Measurements from ENCODE around the gene CCDC85B. TPM values are rescaled to one million over a fixed set of nuclear protein-coding genes. Genes with fewer than 3 reads are reported as not detected.

The CCDC85B gene
- total RNA-seq, 1 experiment from 2014 or later, result 20.8 TPM

DNA sequence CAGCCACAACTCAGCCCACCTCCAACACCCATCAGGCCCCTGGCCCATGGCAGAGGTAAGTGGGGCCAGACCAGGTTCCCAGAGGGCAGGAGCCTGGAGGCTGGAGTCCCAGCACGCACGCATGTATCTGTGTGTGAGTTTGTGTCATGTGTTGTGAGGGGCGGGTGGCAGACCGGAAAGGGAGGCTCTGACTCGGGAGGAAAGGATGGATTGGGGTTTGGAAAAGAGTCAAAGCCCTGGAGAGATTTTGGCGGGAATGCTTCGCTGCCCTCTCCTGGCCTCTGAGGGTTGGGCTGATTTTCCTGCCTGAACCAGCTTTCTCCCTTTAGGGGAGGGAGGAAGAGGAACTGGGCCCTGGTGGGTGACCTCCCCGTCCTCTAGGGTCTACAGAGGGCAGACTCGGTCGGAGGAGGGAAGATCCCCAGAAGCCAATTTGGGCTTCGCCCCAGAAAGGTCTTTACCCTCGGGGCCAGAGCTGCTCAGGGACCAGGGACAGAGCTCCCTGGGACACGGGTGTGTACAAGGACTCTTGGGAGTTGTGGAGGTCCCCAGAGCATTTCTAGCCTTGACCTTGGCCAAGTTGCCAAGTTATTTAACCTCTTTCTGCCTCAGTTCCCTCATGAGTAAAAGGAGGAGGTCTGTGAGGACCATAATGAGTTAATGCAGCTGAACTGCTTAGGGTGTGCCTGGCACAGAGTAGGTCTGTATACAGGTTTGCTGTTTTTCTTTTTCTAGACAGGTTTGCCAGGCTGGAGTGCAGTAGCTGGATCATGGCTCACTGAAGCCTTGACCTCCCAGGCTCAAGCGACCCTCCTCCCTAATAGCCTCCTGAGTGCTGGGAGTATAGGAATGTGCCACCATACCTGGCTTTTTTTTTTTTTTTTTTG is 21.5 kb downstream of the CCDC85B start:
- TF ChIP-seq, protein P1, sequence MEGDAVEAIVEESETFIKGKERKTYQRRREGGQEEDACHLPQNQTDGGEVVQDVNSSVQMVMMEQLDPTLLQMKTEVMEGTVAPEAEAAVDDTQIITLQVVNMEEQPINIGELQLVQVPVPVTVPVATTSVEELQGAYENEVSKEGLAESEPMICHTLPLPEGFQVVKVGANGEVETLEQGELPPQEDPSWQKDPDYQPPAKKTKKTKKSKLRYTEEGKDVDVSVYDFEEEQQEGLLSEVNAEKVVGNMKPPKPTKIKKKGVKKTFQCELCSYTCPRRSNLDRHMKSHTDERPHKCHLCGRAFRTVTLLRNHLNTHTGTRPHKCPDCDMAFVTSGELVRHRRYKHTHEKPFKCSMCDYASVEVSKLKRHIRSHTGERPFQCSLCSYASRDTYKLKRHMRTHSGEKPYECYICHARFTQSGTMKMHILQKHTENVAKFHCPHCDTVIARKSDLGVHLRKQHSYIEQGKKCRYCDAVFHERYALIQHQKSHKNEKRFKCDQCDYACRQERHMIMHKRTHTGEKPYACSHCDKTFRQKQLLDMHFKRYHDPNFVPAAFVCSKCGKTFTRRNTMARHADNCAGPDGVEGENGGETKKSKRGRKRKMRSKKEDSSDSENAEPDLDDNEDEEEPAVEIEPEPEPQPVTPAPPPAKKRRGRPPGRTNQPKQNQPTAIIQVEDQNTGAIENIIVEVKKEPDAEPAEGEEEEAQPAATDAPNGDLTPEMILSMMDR (IDR thresholded peaks at IDR 0.05; ENCODE audit: unreplicated experiment), result peak; percentile 27
- no TSS peak for BruUV-seq (replicated peaks)
- Mint-ChIP-seq H3K9me3 (ENCODE audit: unreplicated experiment) (no peaks in the 10 kb centered on the region), H3K4me1 (ENCODE audit: insufficient read depth, unreplicated experiment) (peaks cover 33% of the 10 kb centered on the region), H3K27me3 (ENCODE audit: insufficient read depth, unreplicated experiment) (no peaks in the 10 kb centered on the region), H3K36me3 (ENCODE audit: insufficient read depth, unreplicated experiment) (no peaks in the 10 kb centered on the region), H3K27ac (ENCODE audit: low read depth, unreplicated experiment) (no peak overlapping the region), H3K4me3 (ENCODE audit: unreplicated experiment) (no peak overlapping the region)
- intact Hi-C loops (cut with micrococcal nuclease), result loop anchor here (1.0 kb wide), 1 partner anchor 21 kb away; no protein-coding TSS in a partner anchor
- DNase-seq (ENCODE audit: unreplicated experiment), result peak; percentile 90
- CTCF ChIA-PET, result interaction anchor here (0.7 to 2.3 kb wide), 10 partner anchors 11 to 274 kb away, joined by 3 to 10 read pairs (median 6); partner anchors contain the start of genes CCDC85B, FIBP and FOSL1
- POLR2A ChIA-PET, result interaction anchor here (0.5 to 8.0 kb wide), 6 partner anchors 11 to 50 kb away, joined by 3 to 122 read pairs (median 4); partner anchors contain the start of genes CCDC85B, FIBP and FOSL1

DNA sequence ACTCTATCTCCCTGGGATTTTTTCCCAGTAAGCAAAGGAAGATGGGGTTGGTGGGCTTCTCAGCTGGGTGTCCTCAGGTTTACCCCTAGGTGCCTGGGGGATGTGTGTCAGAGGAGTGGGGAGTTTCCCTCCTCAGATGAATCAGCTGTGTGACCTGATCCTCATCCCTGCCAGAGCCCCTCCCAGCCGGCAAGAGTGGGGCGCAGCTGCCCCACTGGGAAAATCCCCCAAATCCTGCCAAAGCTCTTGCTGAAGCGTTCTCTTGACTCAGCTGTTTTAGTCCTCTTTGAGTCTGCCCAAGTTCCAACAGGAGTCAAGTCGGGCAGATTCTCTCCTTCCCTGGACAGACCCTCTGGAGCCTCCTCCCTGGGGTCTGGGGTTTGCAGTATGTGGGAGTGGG is 22.4 kb downstream of the CCDC85B start:
- BruUV-seq (replicated peaks), result no TSS peak
- DNase-seq (ENCODE audit: unreplicated experiment), result peak; percentile 63
- no peaks in the 10 kb centered on the region for H3K27me3 Mint-ChIP-seq (ENCODE audit: insufficient read depth, unreplicated experiment)
- intact Hi-C loops (cut with micrococcal nuclease), result no loop called here
- H3K4me3 Mint-ChIP-seq (ENCODE audit: unreplicated experiment), result no peak overlapping the region
- H3K9me3 Mint-ChIP-seq (ENCODE audit: unreplicated experiment), result no peaks in the 10 kb centered on the region
- POLR2A ChIA-PET, result interaction anchor here (0.9 to 8.0 kb wide), 3 partner anchors 12 to 49 kb away, joined by 4 to 122 read pairs (median 96); partner anchors contain the start of genes CCDC85B, FIBP and FOSL1
- TF ChIP-seq, protein P1 (IDR thresholded peaks at IDR 0.05; ENCODE audit: unreplicated experiment), result no peak
- no peaks in the 10 kb centered on the region for H3K36me3 Mint-ChIP-seq (ENCODE audit: insufficient read depth, unreplicated experiment)
- CTCF ChIA-PET, result interaction anchor here (1.2 to 2.3 kb wide), 6 partner anchors 12 to 29 kb away, joined by 6 to 10 read pairs (median 8); partner anchors contain the start of genes CCDC85B, FIBP and FOSL1
- peaks cover 36% of the 10 kb centered on the region for H3K4me1 Mint-ChIP-seq (ENCODE audit: insufficient read depth, unreplicated experiment)
- no peak overlapping the region for H3K27ac Mint-ChIP-seq (ENCODE audit: low read depth, unreplicated experiment)

DNA sequence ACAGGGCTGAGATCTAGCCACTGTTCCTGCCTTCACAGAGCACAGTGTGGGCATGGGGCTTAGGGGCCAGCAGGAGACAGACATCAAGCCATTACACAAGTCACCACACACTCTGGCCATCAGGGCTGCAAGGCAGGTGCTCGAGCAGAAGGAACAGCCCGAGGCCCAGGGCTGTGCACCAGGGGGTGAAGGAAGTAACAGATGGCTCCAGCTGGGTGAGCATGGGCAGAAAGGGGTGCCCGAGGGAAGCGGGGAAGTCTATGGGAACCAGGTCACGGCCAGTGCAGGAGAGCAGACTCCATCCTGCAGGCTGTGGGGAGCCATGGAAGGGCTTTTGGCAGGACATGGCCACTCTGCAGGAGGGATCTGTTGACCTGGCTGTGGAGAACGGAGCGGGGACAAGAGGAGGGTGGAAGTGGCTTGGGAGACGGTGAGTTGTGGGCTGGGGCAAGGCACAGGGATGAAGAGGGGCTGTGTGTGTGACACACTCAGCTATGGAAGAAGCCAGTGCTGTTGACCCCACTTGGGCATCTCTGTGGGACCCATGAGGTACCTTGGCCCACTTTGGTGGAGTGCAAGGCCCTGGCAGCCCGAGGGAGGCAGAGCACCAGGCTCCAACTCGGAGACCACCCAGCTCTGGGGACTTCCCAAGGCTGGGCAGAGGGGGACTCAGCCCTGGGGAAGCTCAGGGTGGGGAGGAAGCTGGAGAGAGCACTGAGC is 24.8 kb downstream of the CCDC85B start:
- Mint-ChIP-seq H3K9me3 (ENCODE audit: unreplicated experiment) (no peaks in the 10 kb centered on the region), H3K27me3 (ENCODE audit: insufficient read depth, unreplicated experiment) (no peaks in the 10 kb centered on the region), H3K36me3 (ENCODE audit: insufficient read depth, unreplicated experiment) (no peaks in the 10 kb centered on the region), H3K4me3 (ENCODE audit: unreplicated experiment) (peak overlapping the region; percentile 89), H3K4me1 (ENCODE audit: insufficient read depth, unreplicated experiment) (peaks cover 39% of the 10 kb centered on the region), H3K27ac (ENCODE audit: low read depth, unreplicated experiment) (peak overlapping the region; percentile 86)
- intact Hi-C loops (cut with micrococcal nuclease), result loop anchor here (2.0 to 5.0 kb wide), 2 partner anchors 14 to 253 kb away; partner anchors contain the start of genes FOSL1 and RELA
- peak; percentile 46 for DNase-seq (ENCODE audit: unreplicated experiment)
- BruUV-seq (replicated peaks), result no TSS peak
- CTCF ChIA-PET, result interaction anchor here (0.7 to 2.4 kb wide), 6 partner anchors 15 to 55 kb away, joined by 3 to 15 read pairs (median 8); partner anchors contain the start of genes CCDC85B, FIBP, FOSL1 and MUS81
- TF ChIP-seq, protein P1 (IDR thresholded peaks at IDR 0.05; ENCODE audit: unreplicated experiment), result no peak
- POLR2A ChIA-PET, result interaction anchor here (0.6 to 8.0 kb wide), 17 partner anchors 9 to 418 kb away, joined by 3 to 122 read pairs (median 4); partner anchors contain the start of genes AP5B1, BANF1, CCDC85B and CFL1

Measured in MCF 10A (cell line).